AML-193 (cell line): Measurements from ENCODE around the gene REXO2.

Experiments
- DNase-seq, 2 experiments: peaks; one replicate each; lab custom pipeline; 2025; lab: John Stamatoyannopoulos, UW

The REXO2 gene

DNA sequence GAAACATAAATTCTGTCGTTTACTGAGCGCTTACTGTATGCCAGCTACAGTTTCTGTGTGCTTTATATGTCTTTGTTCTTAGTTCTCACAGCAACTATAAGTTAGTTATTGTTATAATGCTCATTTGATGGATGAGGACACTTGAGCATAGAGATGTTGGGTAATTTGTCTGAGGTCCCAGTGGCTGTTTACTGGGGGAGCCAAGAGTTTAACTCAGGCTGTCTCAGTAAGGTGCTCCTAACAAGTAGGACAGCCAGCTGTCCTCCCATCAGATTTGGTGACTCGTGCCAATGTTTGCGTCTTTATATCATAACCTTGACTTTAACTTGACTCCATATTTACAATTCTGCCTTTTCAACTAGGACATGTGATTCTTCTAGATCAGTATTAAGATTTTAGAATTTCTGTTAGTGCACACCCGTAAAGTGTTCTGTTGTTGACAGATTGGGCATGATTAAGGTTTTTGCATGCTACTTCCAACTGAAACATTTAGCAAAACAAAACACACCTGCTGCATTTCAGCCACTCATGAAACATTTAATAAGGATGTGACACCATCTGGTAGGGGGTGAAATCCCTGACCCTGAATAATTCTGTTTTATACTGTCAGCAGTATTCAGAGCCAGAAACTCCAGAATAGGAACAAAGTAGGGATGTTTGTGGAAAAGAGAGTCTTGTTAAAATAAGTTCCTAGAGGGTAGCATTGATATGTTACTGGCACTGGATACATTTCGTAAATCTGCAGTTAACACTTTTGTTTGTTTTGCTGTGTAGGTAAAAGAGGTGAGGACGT, 1.9 kb downstream of the REXO2 start:
- no peak for DNase-seq

- DNase-seq = no peak
Observed at GRCh38 chr11:114441921-114442320, 2.7 kb downstream of the REXO2 start.

DNA sequence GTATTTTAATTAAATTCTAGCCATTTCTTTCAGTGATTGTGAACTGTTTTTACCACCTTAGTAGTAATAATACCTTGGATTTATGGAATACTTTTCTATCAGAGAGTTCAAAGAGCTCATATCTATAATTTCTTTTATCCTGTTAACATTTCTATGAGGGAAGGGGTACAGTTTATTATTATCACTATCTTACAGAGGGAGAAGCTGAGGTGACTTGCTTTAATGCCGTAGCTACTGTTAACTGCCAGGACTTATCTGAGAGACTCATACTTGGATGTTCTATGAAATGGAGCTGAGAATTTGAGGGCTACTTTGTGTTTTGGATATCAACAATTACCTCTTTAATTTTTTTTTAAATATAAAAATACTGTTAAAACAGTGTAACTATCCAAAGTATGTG, 3.3 kb downstream of the REXO2 start:
- no peak for DNase-seq

DNA sequence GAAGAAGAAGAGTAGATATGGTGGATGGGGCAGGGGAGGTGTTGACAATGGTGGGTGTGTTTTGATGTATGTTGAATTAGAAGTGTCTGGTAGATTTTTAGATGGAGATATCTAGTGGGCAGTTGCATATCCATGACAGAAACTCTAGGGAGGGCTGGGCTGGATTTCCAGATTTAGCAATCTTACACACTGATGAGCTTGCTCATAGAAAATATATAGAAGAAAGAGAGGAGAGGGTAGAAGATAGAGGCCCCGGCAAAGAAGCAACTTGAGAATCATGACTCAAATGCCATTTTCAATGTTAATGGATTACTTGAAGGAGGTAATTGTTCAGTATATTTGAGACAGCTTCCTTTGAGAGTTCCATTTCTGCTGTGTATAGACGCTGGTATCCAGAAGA, 8.2 kb downstream of the REXO2 start:
- no peak for DNase-seq

DNA sequence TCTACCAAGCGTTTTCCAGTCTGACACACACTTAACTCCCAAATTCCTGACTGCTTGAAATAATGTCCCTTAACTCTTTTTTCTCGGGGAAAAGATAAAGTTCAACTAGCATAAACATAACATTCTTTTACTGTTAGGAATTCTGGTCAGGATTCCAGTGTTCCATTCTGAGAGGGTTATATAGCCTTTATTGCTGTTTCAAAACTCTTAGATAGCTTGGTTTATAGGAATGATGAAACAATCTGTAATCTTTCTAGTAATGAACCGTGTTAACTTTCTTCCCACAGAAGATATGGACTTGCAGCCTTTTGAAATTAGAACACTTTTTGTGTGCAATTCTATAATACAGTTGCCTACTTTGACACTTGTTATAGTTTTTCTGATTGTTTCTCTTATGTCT, 8.6 kb downstream of the REXO2 start:
- no peak for DNase-seq

- no peak for DNase-seq
Observed at GRCh38 chr11:114448749-114449482, 9.6 kb downstream of the REXO2 start.

DNA sequence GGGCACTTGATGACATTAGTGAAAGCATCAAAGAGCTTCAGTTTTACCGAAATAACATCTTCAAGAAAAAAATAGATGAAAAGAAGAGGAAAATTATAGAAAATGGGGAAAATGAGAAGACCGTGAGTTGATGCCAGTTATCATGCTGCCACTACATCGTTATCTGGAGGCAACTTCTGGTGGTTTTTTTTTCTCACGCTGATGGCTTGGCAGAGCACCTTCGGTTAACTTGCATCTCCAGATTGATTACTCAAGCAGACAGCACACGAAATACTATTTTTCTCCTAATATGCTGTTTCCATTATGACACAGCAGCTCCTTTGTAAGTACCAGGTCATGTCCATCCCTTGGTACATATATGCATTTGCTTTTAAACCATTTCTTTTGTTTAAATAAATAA, 10.6 kb downstream of the REXO2 start:
- DNase-seq = no peak

DNA sequence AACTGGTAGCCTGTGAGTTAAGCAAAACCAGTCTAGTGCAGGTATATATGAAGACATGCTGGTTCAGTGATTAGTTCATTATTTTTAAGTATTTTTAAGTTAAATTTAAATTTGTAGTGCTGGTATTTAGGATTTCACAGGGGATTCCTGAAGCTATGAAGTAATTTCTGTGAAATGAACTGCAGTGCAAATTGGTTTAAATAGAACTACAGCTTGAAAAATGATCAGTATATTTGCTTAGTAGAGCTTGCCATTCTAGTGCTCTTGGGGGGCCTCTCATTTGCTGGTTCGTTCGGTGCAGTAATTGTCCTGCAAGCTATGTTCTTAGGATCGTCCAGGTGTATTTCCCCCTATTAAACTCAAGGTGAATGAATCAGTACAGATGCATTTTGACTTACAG, 13.1 kb downstream of the REXO2 start:
- DNase-seq = no peak

DNA sequence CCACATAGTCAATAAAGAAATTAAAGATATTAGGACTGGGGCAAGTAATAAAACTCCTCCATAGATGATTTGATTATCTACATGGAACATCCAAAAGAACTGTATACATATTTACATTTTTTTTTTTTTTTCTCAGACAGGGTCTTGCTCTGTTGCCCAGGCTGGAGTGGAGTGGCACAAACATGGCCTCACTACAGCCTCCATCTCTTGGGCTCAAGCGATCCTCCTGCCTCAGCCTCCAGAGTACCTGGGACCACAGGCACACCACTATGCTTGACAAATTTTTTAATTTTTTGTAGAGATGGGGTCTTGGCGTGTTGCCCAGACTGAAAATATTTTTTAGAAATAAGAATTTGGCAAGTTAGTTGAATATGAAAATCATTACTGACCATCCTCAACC, 24.7 kb downstream of the REXO2 start:
- DNase-seq = no peak

DNA sequence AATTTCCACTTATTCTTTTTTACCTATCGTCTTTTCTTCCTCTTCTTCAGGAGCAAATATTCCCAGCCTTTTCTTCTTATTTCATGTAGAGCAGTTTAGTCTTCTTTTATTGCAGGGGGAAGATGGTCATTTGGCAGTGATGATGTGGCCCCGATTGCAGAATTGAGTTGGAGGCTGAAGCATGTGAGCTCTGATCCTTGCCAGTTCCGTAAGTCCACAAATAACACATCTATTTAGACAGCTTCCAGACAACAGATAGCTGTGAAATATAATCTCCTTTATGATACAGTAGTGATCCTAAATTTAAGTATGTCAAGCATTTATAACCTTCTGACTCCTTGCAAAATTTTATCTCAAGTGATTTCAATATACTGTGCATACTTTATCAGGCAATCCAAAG, 27.5 kb downstream of the REXO2 start:
- DNase-seq = no peak

DNA sequence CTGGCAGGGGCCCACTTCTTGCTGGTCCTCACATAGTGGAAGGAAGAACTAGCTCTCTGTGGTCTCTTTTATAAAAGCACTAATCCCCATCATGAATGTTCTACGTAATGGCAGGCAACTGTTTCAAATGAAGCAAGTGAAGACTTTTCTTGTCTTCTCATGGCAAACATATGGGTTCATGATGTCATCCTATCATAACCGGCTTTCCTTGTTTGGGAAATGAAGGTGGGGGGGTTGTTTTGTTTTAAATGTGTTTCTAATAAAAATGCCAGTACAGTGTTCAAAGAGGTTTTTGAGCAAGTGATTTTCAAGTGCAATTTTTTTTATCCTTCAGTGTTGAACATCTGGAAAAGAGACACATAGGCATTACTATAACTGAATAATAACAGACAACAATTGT, 33.4 kb downstream of the REXO2 start:
- no peak for DNase-seq

DNA sequence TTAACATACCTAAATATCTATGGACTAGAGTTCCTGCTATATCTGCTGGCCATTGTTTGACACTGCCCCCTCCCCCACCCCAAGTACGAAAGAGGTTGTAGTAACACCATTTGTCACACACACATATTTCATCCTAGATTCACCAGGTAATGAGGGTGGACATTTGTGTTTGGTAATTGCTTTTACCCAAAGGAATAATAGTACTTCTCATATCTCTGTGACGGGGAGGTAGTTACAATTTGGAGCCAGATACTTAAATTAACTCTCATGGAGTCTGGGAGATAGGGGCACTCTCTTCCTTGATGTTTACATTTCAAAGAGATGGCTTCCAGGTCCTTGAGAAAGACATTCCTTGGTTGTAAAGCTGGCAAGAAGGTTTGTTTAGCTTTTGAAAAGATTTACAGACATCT, 38.7 kb downstream of the REXO2 start:
- DNase-seq = no peak

GRCh38 chr11:114478768-114479167, 39.5 kb downstream of the REXO2 start:
- no peak for DNase-seq

- no peak for DNase-seq
Observed at GRCh38 chr11:114479331-114479730, 40.1 kb downstream of the REXO2 start.

- no peak for DNase-seq
Observed at GRCh38 chr11:114482114-114482513, 42.8 kb downstream of the REXO2 start.

- no peak for DNase-seq
Observed at GRCh38 chr11:114483929-114484328, 44.7 kb downstream of the REXO2 start.

DNA sequence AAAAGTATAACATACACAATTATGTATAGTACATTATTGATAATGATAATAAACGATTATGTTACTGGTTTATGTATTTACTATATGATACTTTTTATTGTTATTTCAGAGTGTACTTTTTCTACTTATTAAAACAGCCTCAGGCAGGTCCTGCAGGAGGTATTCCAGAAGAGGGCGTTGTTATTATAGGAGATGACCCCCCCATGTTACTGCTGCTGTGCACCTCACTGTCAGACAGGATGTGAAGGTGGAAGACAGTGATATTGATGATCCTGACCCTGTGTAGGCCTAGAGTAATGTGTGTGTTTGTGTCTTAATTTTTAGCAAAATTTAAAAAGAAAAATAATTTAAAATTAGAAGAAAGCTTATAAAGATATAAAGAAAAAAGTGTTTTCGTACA, 57.6 kb downstream of the REXO2 start:
- no peak for DNase-seq

- DNase-seq = no peak
Observed at GRCh38 chr11:114499756-114500155, 60.5 kb downstream of the REXO2 start.
